Trophoblast cell (in vitro differentiated cells and primary cell): ENCODE results near the gene PLXND1.
"Not testable (repeated sequence)": the region's sequence is repeated elsewhere in the genome, so short reads cannot be mapped to it uniquely, and the experiment has no call there.

Experiments
- DNase-seq, 2 donors: peaks; one replicate each; pipeline ENCODE4 v3.0.0-alpha.2; 2016
- H2AFZ ChIP-seq: 2 replicates; pipeline ENCODE4 v1.6.1; 2013; ENCODE audit warnings: low read length, moderate library complexity, mild to moderate bottlenecking; ENCODE audit not compliant: insufficient read depth, poor library complexity
- H2AK5ac ChIP-seq: 2 replicates; pipeline ENCODE4 v1.6.1; 2013; ENCODE audit warnings: mild to moderate bottlenecking, low read length
- H2BK120ac ChIP-seq: 2 replicates; pipeline ENCODE4 v1.6.1; 2013; ENCODE audit warnings: low read length, mild to moderate bottlenecking, moderate library complexity; ENCODE audit not compliant: insufficient read depth, poor library complexity
- H2BK12ac ChIP-seq: 2 replicates; pipeline ENCODE4 v1.6.1; 2013; ENCODE audit warnings: mild to moderate bottlenecking, low read length, moderate library complexity
- H2BK5ac ChIP-seq: 2 replicates; pipeline ENCODE4 v1.6.1; 2013; ENCODE audit warnings: low read length, low read depth, moderate library complexity, mild to moderate bottlenecking; ENCODE audit not compliant: poor library complexity
- H3K14ac ChIP-seq: 2 replicates; pipeline ENCODE4 v1.6.1; 2013; ENCODE audit warnings: mild to moderate bottlenecking, low read length
- H3K18ac ChIP-seq: 2 replicates; pipeline ENCODE4 v1.6.1; 2013; ENCODE audit warnings: mild to moderate bottlenecking, low read length
- H3K23ac ChIP-seq: 2 replicates; pipeline ENCODE4 v1.6.1; 2013; ENCODE audit warnings: low read length
- H3K27ac ChIP-seq: 2 replicates; pipeline ENCODE4 v1.5.1; 2013; ENCODE audit warnings: low read depth, mild to moderate bottlenecking, inconsistent platforms, low read length, moderate library complexity
- H3K27me3 ChIP-seq: 2 replicates; pipeline ENCODE4 v1.6.1; 2013; ENCODE audit warnings: inconsistent platforms, mild to moderate bottlenecking, low read length, moderate library complexity; ENCODE audit not compliant: insufficient read depth
- H3K36me3 ChIP-seq, 2 experiments: 1 replicate in 1 of 2; 2 replicates in 1 of 2; pipeline ENCODE4 v1.6.1; 2013; ENCODE audit warnings: low read length in 2 of 2, mild to moderate bottlenecking in 2 of 2, moderate library complexity in 1 of 2; ENCODE audit not compliant: insufficient read depth in 2 of 2, control insufficient read depth in 1 of 2
- H3K4ac ChIP-seq: 2 replicates; pipeline ENCODE4 v1.6.1; 2013; ENCODE audit warnings: low read depth, mild to moderate bottlenecking, low read length, moderate library complexity
- H3K4me1 ChIP-seq, 2 experiments: 1 replicate in 1 of 2; 2 replicates in 1 of 2; pipeline ENCODE4 v1.6.1; 2013; ENCODE audit warnings: low read length in 2 of 2, mild to moderate bottlenecking in 2 of 2, moderate library complexity in 1 of 2; ENCODE audit not compliant: insufficient read depth in 2 of 2, control insufficient read depth in 1 of 2
- H3K4me2 ChIP-seq: 2 replicates; pipeline ENCODE4 v1.6.1; 2013; ENCODE audit warnings: inconsistent platforms, mild to moderate bottlenecking, low read length, moderate library complexity
- H3K4me3 ChIP-seq: 2 replicates; pipeline ENCODE4 v1.5.1; 2013; ENCODE audit warnings: mild to moderate bottlenecking, low read depth, low read length, inconsistent platforms
- H3K79me1 ChIP-seq: one replicate; pipeline ENCODE4 v1.6.1; 2013; ENCODE audit warnings: low read length
- H3K79me2 ChIP-seq: 2 replicates; pipeline ENCODE4 v1.6.1; 2013; ENCODE audit warnings: low read length, mild to moderate bottlenecking; ENCODE audit not compliant: control insufficient read depth, insufficient read depth, poor library complexity
- H3K9ac ChIP-seq: 2 replicates; pipeline ENCODE4 v1.6.1; 2013; ENCODE audit warnings: mild to moderate bottlenecking, low read length
- H3K9me3 ChIP-seq: 2 replicates; pipeline ENCODE4 v1.6.1; 2013; ENCODE audit warnings: low read depth, mild to moderate bottlenecking, control low read depth, inconsistent platforms, low read length; ENCODE audit not compliant: insufficient read depth
- H4K12ac ChIP-seq: 2 replicates; pipeline ENCODE4 v1.6.1; 2013; ENCODE audit warnings: low read depth, mild to moderate bottlenecking, low read length, moderate library complexity
- H4K8ac ChIP-seq: 2 replicates; pipeline ENCODE4 v1.6.1; 2013; ENCODE audit warnings: low read depth, mild to moderate bottlenecking, low read length, moderate library complexity
- H4K91ac ChIP-seq: one replicate; pipeline ENCODE4 v1.6.1; 2013; ENCODE audit warnings: low read depth, mild to moderate bottlenecking, low read length, moderate library complexity
- WGBS: extraction: QIAGEN DNeasy Blood & Tissue Kit; methylation state at CpG from one replicate; pipeline ENCODE4 v1.1.7; 2013; ENCODE audit warnings: missing lambda C conversion rate; ENCODE audit not compliant: insufficient read length, insufficient coverage; ENCODE audit errors: extremely low coverage; 5-methylcytosine and 5-hydroxymethylcytosine counted together

Gene PLXND1

DNA sequence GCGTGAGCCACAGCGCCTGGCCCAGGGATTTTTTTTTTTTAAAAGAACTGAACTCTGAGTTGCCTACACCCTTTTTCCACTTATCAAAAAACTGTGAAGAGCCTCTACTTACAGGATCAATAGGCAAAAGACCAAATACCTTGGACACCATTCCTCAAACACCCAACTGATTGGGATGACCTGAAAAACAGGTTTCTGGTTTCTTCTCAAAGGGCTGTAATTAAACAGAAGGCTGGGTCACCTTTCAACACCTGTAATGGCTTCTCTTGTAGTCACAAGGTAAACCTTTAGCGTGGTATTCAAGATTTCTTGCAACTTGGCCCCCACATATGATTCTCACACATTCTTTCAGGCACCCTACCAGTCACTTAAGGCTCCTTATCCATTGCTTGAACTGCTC lies 38.4 kb upstream of the PLXND1 start:
- no peak overlapping the region for H2BK120ac ChIP-seq
- H3K14ac ChIP-seq: no peak overlapping the region
- H2AFZ ChIP-seq: no peak overlapping the region
- H2BK5ac ChIP-seq: no peak overlapping the region
- no peak overlapping the region for H3K9ac ChIP-seq
- H2AK5ac ChIP-seq: no peak overlapping the region
- H3K4me1 ChIP-seq: peaks cover 4 to 6% of the 10 kb centered on the region in 2 experiments
- no peak overlapping the region for H4K91ac ChIP-seq
- peaks cover 3% of the 10 kb centered on the region for H3K79me1 ChIP-seq
- no peaks in the 10 kb centered on the region for H3K27me3 ChIP-seq
- H3K4me3 ChIP-seq: no peak overlapping the region
- H3K27ac ChIP-seq: peak overlapping the region; percentile 48
- H3K4me2 ChIP-seq: no peak overlapping the region
- no CpG with 5 or more reads among the region's 3 CpGs for WGBS
- H3K4ac ChIP-seq: no peak overlapping the region
- no peak overlapping the region for H3K18ac ChIP-seq
- peak; percentile 72 to 95 for DNase-seq
- H4K12ac ChIP-seq: no peak overlapping the region
- no peak overlapping the region for H4K8ac ChIP-seq
- H3K36me3 ChIP-seq: no peaks in the 10 kb centered on the region
- no peaks in the 10 kb centered on the region for H3K79me2 ChIP-seq
- H2BK12ac ChIP-seq: no peak overlapping the region
- H3K9me3 ChIP-seq: no peaks in the 10 kb centered on the region
- H3K23ac ChIP-seq: no peak overlapping the region

DNA sequence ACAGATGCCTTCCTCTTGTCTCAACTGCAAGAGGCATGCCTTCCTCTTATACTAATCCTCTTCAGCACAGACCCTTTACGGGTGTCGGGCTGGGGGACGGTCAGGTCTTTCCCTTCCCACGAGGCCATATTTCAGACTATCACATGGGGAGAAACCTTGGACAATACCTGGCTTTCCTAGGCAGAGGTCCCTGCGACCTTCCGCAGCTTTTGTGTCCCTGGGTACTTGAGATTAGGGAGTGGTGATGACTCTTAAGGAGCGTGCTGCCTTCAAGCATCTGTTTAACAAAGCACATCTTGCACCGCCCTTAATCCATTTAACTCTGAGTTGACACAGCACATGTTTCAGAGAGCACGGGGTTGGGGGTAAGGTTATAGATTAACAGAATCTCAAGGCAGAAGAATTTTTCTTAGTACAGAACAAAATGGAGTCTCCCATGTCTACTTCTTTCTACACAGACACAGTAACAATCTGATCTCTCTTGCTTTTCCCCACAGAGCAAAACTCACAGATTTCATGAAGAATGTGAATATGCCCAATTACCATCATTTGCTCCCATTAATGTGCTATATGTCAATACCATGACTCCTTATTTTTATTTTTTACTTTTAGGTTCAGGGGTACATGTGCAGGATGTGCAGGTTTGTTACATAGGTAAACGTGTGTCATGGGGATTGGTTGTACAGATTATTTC lies 35.2 kb upstream of the PLXND1 start:
- not testable (repeated sequence) for H2BK12ac ChIP-seq, H3K4me3 ChIP-seq, H2AK5ac ChIP-seq, H3K4ac ChIP-seq, H4K12ac ChIP-seq, H3K27me3 ChIP-seq, H3K23ac ChIP-seq, H3K36me3 ChIP-seq, H3K27ac ChIP-seq, H3K14ac ChIP-seq, H3K79me2 ChIP-seq, H2BK5ac ChIP-seq, H3K4me1 ChIP-seq, H3K79me1 ChIP-seq, H2BK120ac ChIP-seq, DNase-seq, H3K18ac ChIP-seq, H2AFZ ChIP-seq, H4K91ac ChIP-seq, H3K9ac ChIP-seq, H3K4me2 ChIP-seq, H3K9me3 ChIP-seq, H4K8ac ChIP-seq
- WGBS: no CpG with 5 or more reads among the region's 10 CpGs

DNA sequence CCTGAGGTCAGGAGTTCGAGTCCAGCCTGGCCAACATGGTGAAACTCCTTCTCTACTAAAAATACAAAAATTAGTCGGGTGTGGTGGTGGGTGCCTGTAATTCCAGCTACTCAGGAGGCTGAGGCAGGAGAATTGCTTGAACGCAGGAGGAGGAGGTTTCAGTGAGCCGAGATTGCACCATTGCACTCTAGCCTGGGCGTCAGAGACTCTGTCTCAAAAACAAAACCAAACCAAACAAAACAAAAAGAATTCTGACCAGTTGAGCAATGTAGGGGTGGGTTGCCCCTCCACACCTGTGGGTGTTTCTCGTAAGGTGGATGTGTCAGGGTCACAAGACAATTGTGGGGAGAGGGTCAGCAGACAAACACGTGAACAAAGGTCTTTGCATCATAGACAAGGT lies 34.5 kb upstream of the PLXND1 start:
- H3K4me3 ChIP-seq, H2BK5ac ChIP-seq, H3K79me2 ChIP-seq, H3K36me3 ChIP-seq, H3K14ac ChIP-seq, H2BK12ac ChIP-seq, H3K4ac ChIP-seq, H3K27me3 ChIP-seq, H3K23ac ChIP-seq, H3K4me1 ChIP-seq, H3K9me3 ChIP-seq, H3K4me2 ChIP-seq, H3K79me1 ChIP-seq, H2AFZ ChIP-seq, H3K18ac ChIP-seq, H4K91ac ChIP-seq, H2AK5ac ChIP-seq, H3K9ac ChIP-seq, H4K8ac ChIP-seq, H4K12ac ChIP-seq, H2BK120ac ChIP-seq: not testable (repeated sequence)
- DNase-seq: peak; percentile 89 to 92
- no CpG with 5 or more reads among the region's 7 CpGs for WGBS
- H3K27ac ChIP-seq: peak overlapping the region; percentile 26

DNA sequence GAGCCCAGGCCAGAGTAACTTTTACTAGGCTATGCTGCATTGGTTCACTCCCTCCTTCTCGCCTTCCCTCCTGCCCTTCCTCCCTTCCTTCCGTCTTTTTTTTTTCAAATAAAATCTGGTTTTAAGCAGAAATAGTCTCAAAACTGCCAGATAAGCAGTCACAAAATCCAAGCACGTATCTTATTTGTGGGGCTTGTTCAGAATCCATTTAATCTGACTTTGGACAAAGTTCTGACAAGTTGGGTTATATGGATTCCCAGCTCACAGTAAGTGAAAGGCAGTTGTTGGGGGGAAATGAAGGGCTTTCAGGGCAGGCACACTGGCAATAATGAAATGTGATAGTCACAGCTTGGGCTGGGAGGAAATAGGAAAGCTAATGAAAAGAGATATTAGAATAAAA lies 32.0 kb upstream of the PLXND1 start:
- WGBS: no CpG with 5 or more reads among the region's 3 CpGs
- no peak overlapping the region for H3K23ac ChIP-seq
- H3K79me1 ChIP-seq: peaks cover 4% of the 10 kb centered on the region
- no peak overlapping the region for H2BK12ac ChIP-seq
- no peak overlapping the region for H3K14ac ChIP-seq
- no peak overlapping the region for H3K18ac ChIP-seq
- no peaks in the 10 kb centered on the region for H3K27me3 ChIP-seq
- H4K91ac ChIP-seq: no peak overlapping the region
- H2BK120ac ChIP-seq: no peak overlapping the region
- peaks cover 3% of the 10 kb centered on the region for H3K9me3 ChIP-seq
- H3K36me3 ChIP-seq: peaks cover 0 to 2% of the 10 kb centered on the region in 2 experiments
- no peak overlapping the region for H2AK5ac ChIP-seq
- H3K4me3 ChIP-seq: no peak overlapping the region
- no peak overlapping the region for H3K9ac ChIP-seq
- H3K4me1 ChIP-seq: peaks cover 9 to 10% of the 10 kb centered on the region in 2 experiments
- no peak overlapping the region for H3K27ac ChIP-seq
- no peak overlapping the region for H4K12ac ChIP-seq
- H2BK5ac ChIP-seq: no peak overlapping the region
- DNase-seq: no peak
- H4K8ac ChIP-seq: no peak overlapping the region
- H3K4ac ChIP-seq: no peak overlapping the region
- no peaks in the 10 kb centered on the region for H3K79me2 ChIP-seq
- no peak overlapping the region for H2AFZ ChIP-seq
- H3K4me2 ChIP-seq: no peak overlapping the region
